ENCODE data around the gene FTSJ1.
"Not testable (repeated sequence)": the region's sequence is repeated elsewhere in the genome, so short reads cannot be mapped to it uniquely, and the experiment has no call there.

FTSJ1 gene, protein sequence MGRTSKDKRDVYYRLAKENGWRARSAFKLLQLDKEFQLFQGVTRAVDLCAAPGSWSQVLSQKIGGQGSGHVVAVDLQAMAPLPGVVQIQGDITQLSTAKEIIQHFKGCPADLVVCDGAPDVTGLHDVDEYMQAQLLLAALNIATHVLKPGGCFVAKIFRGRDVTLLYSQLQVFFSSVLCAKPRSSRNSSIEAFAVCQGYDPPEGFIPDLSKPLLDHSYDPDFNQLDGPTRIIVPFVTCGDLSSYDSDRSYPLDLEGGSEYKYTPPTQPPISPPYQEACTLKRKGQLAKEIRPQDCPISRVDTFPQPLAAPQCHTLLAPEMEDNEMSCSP

DNA sequence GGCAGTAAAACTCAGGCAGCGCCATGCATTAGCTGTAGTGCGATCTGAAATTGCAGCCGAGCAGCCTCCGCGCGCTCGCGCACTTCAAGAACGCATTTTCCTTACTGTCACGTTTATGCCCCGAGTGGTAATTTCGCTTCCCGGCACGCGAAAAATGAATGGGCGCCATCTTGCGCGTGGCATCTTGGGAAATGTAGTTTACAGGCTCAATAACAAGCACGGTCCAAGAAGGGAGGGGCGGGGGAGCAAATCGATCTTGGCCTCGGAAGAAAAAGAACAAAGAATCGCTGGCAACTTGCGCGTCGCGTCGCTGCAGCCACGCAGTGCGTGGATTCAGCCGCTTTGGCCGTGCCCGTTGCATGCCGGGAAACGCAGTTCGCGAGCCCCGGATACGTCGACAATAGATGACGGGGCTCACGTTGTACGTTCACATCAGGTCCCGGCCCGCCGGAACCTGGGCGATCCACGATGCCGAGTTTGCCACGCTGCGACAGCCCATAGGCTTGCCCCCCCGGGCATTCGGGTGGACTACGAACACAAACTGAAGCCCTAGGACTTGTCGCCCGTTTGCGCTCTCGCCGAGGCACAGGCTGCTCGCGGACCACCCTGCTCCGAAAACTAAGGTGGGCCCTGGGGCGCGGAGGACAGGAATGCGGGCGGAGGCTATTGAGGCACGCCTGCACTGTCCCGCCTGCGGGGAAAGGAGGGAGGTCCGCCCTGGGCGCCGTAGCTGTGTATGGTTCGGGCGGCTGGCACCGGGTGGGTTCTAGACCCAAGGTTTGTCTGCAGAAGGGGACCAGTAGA lies at the start of gene FTSJ1:
FTSJ1 (plus strand) TSS at position 426 of the 804 bp plus-strand sequence. CDS start 1,849 bp downstream, outside the sequence.
- DNase-seq (ENCODE audit: low spot score): peak; percentile 82

DNA sequence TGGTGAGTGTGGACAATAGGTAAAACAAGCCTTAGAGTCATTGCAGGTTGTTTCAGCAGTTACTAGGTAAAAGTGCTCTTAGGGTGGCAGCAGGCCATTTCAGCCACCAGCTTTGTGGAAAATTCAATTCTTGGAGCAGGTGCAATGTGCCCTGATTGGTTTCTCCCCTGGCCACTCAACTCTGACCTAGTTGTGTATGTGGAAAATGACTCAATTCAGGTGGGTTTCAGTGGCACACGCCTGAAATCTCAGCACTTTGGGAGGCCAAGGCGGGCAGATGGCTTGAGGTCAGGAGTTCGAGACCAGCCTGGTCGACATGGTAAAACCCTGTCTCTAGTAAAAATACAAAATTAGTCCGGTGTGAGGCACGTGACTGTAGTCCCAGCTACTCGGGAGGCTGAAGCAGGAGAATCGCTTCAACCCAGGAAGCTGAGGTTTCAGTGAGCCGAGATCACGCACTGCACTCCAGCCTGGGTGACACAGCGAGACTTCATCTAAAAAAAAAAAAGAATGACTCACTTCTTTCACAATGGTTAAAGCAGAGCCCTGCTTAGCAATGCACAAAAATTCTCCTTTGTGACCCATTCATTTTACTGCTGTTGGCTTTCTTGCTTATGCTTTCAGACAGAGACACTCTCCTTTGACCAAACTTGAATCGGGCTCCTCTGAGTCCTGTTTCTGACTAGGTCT lies 48.8 kb upstream of the FTSJ1 start:
- DNase-seq (ENCODE audit: low spot score): not testable (repeated sequence)

DNA sequence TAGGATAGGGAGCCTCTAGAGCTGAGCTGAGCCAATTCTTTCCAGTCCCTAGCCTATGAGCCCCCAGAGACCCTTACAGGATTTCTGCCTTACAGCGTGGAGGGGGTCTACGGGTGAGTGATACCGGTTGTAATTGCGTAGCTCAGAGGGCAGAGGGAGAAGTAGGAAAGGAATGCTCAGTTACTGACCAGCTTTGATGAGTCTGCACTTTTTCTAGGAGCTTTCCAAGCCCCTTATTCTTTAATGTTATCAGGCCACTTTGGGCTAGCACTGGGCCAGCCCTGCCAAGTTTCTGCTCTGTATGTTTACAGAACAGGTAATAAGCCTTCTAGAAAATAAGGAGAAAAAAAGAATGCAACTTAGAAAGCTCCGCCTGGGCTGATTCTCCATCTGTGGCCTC lies 46.4 kb upstream of the FTSJ1 start:
- DNase-seq (ENCODE audit: low spot score): not testable (repeated sequence)

DNA sequence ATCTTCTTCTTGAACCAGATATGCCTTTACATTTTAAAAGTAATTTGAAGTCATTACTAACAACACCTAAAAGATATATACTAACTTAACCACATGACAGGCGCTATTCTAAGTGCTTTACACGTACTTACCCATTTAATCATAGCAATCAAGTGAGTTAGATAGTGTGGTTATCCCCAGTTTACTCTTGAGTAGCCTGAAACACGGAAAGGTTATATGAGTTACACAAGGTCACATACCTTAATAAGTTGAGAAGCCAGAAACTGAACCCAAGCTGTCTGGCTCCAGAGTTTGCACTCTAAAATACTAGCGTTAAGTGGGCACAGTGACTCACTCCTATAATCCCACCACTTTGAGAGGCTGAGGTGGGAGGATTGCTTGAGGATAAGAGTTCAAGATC lies 45.8 kb upstream of the FTSJ1 start:
- DNase-seq (ENCODE audit: low spot score): not testable (repeated sequence)

DNA sequence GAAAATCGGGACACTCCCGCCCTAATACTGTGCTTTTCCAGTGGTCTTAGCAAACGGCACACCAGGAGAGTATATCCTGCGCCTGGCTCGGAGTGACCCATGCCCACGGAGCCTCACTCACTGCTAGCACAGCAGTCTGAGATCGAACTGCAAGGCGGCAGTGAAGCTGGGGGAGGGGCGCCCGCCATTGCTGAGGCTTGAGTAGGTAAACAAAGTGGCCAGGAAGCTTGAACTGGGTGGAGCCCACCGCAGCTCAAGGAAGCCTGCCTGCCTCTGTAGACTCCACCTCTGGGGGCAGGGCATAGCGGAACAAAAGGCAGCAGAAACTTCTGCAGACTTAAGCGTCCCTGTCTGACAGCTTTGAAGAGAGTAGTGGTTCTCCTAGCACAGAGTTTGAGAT lies 42.3 kb upstream of the FTSJ1 start:
- not testable (repeated sequence) for DNase-seq (ENCODE audit: low spot score)

DNA sequence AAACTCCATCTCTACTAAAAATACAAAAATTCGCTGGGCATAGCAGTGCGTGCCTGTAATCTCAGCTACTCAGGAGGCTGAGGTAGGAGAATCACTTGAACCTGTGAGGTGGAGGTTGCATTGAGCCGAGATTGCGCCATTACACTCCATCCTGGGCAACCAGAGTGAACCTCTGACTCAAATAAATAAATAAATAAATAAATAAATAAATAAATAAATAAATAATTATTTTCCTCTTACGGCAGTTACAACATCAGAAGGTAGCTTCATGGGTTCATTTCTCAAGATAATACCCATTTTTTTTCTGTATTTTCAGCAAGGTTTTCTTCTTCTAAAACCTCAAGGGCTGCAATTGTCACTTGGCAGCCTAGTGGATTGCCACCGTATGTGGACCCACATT lies 28.8 kb upstream of the FTSJ1 start:
- DNase-seq (ENCODE audit: low spot score): not testable (repeated sequence)

DNA sequence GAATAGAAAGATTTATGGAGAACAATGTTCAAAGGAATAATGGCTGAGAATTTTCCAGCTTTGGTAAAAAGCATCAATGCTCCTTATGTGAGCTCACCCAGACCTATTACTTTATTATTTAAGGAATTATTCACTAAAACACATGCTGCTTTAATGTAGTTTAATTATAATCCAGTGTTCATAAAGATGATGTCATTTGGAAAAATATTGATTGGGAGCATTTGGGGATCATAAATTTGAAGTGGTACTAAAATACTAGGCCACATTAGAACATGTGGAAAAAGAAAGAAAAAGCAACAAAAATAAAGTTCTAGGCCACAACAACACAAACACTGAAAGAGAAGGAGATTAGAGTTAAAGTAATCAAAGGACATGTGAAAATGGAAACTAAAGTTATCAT lies 25.9 kb upstream of the FTSJ1 start:
- DNase-seq (ENCODE audit: low spot score): no peak

DNA sequence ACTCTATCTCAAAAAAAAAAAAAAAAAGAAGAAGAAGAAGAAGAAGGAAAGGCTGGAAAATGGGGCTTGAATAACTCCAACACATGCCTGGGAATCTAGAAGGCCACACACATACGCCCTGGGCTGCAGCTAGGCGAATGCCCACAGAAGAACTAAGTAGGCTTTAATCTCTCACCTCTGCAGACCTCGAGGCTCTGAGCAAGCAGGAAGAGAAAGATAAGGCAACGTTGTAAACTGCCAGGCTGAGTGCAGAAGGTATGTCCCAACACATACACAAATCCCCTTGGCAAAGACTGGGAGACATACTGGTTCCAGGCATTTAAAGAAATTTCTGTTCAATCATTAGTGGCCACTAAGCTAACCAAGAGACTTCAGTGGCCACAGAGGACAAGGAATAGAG lies 24.3 kb upstream of the FTSJ1 start:
- DNase-seq (ENCODE audit: low spot score): no peak

DNA sequence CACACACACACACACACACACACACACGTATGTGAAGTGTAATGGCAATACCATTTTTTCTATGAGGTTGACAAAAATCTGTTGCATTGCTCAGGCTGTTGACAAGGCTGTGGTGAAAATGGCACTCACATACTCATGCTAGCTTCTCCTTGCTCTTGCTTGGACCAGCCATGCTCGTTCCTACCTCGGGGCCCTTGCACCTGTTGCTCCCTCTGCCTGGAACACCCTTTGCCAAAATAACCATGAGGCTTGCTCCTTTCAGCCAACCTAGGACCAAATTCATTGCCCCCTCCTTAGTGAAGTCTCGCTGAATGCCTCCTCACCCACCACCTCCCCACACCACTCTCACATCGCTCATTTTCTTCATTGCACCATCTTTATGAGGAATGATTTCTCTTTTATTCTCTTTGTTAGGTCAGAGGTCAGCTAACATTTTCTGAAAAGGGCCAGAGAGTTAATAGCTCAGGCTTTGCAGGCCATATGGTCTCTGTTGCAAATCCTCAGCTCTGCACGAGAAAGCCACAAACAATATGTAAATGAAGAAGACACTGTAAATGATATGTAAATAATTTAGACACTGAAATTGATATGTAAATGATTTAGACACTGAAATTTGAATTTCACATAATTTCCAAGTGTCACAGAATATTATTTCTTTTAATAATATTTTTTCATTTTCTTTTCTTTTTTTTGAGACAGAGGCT lies 19.2 kb upstream of the FTSJ1 start:
- DNase-seq (ENCODE audit: low spot score): no peak

DNA sequence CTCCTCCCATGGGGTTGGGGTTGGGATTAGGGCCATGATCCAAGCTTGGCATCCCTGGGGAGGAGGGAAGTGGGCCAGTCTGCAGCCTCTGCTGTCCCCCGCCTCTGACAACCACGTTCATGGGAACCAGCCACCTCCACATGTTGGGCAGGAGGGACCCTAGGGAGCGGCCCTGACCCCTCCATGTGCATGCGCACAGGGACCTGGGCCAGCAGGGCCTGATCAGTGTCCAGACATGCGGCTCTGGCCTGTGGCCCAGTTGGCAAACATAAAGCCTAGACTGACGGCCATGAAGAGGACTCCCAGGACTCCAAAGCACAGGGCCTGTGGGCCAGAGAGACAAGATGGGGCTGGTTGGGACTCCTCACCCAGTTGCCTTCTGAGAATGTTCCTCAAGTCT lies 17.3 kb upstream of the FTSJ1 start:
- DNase-seq (ENCODE audit: low spot score): no peak

DNA sequence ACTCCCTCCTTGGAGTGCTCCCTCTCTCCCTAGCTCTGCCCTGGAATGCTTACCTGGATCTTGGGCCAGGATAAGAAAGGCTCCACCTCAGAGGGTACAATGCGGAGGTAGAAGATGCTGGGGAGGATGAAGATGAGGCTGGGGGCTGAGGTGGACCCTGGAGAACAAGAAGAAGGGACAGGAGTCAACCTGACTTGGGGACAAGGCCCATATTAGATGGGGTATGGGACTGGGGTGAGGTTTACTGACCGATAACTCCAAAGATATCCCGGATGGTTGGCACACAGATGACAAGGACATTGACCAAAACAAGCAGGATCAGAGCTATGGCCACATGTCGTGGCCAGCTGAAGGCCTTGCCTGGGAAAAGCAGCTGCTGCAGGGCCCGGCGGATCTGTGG lies 16.5 kb upstream of the FTSJ1 start:
- no peak for DNase-seq (ENCODE audit: low spot score)

DNA sequence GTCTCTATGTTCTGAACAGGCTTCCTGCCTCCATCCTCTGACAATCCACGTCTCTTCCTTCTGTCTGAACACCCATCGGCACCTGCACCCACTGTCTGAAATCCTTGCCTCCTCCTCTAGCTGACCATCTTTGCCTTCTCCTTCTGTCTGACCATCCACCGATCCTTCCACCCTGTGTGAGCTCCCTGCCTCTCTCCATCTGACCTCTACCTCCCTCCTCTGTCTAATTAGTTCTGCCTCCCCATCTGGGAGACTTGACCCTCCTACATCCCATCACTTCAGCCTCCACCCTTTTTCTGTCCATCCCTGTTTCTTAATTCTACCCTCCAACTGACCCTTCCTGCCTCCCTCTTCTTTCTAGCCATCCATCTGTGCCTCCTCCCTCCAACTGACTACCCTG lies 16.0 kb upstream of the FTSJ1 start:
- no peak for DNase-seq (ENCODE audit: low spot score)

DNA sequence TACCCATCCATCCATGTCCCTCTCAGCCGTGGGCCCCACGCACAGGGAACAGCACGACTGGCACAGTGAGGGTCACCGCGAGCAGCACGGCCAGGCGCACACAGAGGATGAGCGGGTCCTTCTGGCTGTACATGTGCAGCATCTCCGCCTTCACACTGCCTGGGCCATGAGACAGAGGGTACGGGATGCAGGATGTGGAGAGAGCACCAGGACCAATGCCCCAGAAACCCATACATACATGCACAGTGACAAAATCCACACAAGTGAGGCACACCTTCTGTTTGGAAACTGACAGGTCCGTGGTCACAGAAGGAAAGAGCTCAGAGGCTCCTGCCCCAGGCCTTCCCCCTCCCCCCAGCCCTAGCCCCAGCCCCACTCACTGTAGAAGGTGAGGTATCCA lies 15.4 kb upstream of the FTSJ1 start:
- no peak for DNase-seq (ENCODE audit: low spot score)

DNA sequence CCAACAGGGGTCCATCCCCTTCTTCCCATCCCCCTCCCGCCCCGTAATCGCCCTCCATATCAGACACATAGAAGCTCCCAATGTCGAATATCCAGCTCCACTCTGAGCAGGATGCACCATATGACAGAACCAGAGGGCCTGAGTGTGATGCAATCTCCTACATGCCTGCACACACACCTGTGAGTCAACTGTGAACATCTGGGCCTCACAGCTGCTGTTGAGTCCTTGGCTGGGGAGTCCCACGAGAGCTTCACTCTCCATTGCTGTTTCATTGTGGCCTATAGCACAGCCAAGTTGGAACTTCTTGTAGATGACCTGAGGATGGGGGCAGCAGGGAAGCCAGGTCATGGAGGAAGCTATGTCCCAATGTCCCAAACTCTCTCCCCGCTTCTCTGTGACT lies 14.2 kb upstream of the FTSJ1 start:
- no peak for DNase-seq (ENCODE audit: low spot score)

DNA sequence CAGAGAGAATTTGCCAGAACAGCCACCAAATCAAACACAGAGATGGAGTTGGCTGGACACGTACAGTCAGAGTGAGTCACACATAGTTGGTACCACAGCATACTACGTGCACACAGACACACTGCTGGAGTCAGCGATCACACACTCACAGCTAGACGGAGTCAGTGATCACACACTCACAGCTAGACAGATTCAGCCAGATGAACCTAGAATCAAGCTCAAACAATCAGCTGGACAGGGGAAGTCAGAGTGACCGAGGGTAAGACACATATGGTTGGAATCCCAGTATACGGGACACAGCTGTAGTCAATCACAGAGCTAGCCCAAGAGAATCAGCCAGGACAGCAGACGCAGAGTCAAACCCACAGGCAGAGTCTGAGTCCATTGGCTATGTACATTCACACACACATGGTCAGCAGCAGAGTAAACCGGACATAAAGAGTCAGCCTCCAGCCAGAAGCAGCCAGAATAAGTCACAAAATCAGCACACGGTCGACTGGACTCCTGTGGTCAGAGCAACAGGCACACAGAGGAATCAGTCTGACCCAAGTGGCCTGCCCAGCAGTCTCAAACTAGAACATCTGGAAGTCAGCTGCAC lies 10.6 kb upstream of the FTSJ1 start:
- no peak for DNase-seq (ENCODE audit: low spot score)

DNA sequence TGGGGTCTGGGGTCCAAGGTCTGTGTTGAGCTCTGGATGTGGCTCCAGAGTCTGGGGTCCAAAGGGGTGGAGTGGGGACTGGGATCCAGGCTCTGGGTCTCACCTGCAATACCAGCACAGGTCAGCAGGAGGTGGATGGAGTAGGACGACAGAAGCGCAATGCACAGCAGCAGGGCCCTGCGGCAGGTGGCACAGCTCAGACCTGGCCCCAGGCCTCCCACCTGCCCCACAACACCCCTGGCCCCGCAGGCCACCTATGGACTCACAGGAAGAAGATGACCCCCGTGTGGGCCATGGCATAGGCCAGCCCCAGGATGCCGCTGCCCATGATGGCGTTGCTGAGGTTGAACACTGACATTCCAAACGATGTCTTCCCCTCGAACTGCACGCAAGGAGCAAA lies 9.3 kb upstream of the FTSJ1 start:
- peak; percentile 60 for DNase-seq (ENCODE audit: low spot score)

DNA sequence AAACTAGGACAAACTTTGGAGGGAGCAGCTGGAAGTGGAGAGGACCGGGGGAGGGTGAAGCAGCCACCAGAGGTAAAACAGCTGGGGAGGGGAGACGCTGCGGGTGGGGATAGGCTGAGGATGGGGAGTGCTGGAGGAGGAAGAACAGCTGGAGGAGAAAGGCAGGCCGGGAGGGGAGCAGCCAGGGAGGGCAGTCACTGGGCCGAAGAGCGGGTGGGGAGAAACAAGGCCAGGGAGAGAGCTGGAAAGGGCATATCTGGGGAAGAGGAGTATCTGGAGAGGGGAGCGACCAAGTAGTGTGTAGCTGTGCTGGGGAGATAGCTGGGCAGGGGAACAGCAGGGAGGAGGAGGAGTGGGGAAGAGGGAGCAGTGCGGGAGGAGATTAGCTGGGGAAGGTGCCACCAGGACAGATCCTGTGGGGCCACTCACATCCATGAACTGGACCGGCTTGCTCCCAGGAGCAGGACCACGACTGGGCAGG lies 8.7 kb upstream of the FTSJ1 start:
- peak; percentile 8 for DNase-seq (ENCODE audit: low spot score)

DNA sequence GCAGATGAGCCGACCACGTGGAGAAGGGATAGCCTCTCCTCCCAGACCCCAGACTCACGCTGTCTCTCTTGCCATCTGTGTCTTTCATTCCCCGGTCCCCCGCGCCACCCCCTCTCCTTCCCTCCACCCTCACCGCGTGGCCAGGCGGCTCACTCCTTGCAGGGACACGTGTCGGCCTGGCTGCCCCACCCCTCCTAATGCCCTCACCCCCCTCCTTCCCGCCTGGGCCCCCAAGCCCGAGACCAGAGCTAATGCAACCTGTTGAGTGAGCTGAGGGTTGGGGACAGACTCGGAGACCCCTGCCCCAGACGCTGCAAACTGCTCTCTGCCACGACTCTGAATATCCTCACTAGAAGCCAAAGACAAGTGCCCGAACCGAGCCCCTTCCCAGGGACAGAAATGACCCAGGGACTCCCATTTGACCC lies 7.7 kb upstream of the FTSJ1 start:
- DNase-seq (ENCODE audit: low spot score): peak; percentile 77

DNA sequence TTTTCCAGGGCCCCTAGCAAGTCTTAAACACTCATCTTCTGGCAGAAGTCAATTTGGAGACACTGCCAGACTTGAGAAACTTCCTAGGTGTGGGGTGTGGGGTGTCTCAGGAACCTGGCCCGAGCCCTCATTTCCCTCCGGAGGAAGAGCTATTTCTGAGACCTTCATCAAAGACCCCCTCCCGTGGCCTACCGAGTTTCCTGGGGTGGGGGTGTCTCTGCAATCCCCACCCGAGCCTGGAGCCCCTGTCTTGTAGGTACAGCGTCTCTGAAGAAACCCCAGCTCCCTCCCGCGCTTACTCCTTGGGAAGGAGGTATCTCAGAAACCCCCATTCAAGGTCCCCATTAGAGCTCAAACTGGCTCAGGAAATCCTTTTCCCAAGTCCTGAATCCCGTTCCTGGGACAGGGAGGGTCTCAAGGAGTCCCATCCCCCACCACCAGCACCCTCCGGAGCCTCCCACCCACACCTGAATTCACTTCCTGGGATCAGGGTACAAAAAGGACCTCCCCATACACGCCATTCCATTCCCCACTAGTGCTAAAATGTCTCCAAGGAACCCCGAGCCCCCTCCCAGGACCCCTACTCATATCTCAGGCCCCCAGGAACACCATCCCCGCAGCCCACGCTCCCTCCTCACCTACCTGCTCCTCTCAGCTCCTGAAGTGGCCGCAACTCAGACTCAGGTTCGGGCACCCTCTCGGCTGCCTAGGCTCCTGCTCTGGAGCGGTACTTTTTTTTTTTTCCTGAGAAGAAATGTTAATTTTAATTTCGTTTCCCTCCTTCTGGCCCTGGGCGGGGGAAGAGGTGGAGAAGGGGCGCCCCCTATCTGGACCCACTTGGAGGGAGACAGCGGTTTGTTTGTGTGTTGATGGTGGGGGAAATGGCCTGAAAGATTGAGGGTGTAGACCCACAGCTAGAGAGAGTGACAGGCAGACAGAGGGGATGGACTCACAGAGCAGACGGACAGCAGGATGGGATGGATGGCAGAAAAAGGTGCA lies 7.0 kb upstream of the FTSJ1 start:
- DNase-seq (ENCODE audit: low spot score): peak; percentile 37

DNA sequence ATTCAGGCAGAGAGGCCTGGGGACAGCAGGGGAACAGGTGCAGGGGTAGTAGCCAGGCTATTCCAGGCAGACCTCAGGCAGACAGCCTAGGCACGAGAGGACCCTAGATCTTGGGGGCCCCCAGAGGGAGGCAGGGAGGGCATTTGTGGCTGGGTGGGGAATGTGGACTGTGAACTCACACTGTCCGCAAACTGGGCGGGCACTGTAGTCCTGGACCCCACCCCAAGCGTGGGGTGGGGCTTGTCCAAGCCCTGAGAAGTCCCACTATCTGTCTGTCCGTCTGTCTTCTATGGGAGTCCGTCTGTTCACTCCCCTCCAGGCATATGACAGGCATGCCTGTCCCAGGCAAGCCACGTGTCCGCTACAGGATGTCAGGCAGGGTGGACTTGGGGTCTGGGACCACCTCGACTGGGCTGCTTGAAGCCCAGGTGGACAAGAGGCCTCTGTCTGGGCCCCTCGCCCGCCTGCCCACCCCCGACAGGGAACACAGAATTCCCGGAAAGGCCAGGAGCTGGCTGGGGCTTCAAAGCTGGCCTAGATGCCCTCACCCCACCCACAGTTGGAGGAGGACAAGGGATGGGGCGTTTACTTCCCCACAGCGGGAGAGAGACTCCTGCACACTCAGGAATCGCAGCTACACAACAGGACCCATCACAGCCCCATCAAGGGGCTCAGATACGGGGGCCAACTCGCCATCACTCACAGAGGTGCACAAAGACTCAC lies 5.7 kb upstream of the FTSJ1 start, which contains the start of gene SLC38A5:
SLC38A5 (minus strand) TSS at position 151 of the 723 bp plus-strand sequence. CDS start 2,336 bp downstream, outside the sequence.
- DNase-seq (ENCODE audit: low spot score): peak; percentile 15

Data from D341Med (cell line).